ENCODE measurements around the gene CAMK2G. TPM values are rescaled to one million over a fixed set of nuclear protein-coding genes. Genes with fewer than 3 reads are reported as not detected.

Gene CAMK2G
- total and polyA plus RNA-seq, 2 experiments from 2014 or later = 30.6 to 34.1 TPM

DNA sequence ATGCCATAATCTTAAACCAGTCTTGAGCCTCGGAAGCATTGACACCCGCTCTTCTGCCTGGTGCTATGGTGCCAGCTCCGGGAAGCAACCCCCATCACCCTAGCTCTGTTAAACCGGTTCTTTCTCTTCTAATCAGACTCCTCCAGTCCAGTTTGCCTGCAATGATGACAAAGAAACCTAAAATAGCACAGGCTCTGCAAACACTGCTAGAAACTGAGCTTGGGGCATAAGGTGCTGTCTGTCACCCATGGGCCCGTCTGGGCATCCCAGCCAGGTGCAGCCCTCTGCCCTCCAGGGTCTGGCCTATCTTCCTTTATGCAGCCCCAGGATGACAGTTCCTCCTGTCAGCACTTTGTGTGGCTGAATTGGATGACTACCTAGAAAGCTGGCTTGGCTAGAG is 14.2 kb upstream of the CAMK2G start:
- TF ChIP-seq CREB1 (CRISPR knock-in tag; IDR thresholded peaks at IDR 0.05; ENCODE audit: low read depth) (no peak), JUNB (IDR thresholded peaks at IDR 0.05; ENCODE audit: unreplicated experiment) (no peak), ETS1 (IDR thresholded peaks at IDR 0.05) (no peak), ZNF114 (CRISPR knock-in tag; IDR thresholded peaks at IDR 0.05) (no peak), CTCF (conservative IDR thresholded peaks at IDR 0.05; ENCODE audit: low read depth in 2 of 2) (no peak), ZNF331 (CRISPR knock-in tag; IDR thresholded peaks at IDR 0.05; ENCODE audit: low read depth) (no peak), STAT1 (IDR thresholded peaks at IDR 0.05; ENCODE audit: unreplicated experiment) (no peak), POLR2AphosphoS5 (IDR thresholded peaks at IDR 0.05; ENCODE audit: low read depth) (no peak), NANOG (IDR thresholded peaks at IDR 0.05; ENCODE audit: borderline replicate concordance) (no peak), EZH2phosphoT487 (IDR thresholded peaks at IDR 0.05; ENCODE audit: unreplicated experiment) (no peak), ZNF462 (CRISPR knock-in tag; IDR thresholded peaks at IDR 0.05) (no peak), REST (IDR thresholded peaks at IDR 0.05; ENCODE audit: unreplicated experiment) (no peak), EZH2 (IDR thresholded peaks at IDR 0.05; ENCODE audit: low read depth, unreplicated experiment) (no peak)
- H3K4me2 ChIP-seq = no peak overlapping the region
- ATAC-seq = no peak

More for the DNA sequence above, 14.2 kb upstream of the CAMK2G start:
- Histone ChIP-seq H3K4me1 (ENCODE audit: insufficient read depth) (peaks cover 11% of the 10 kb centered on the region; the same call in 1 of the 2 replicates), H3K4me3 (no peak overlapping the region), H3K79me2 (replicated peaks; ENCODE audit: insufficient read depth) (no peaks in the 10 kb centered on the region), H2AFZ (peak overlapping the region; percentile 59; the same call in 1 of the 2 replicates), H3F3A (replicated peaks; ENCODE audit: low read depth) (no peaks in the 10 kb centered on the region), H3K27ac (ENCODE audit: low read depth) (no peak overlapping the region), H3K27me3 (ENCODE audit: insufficient read depth) (no peaks in the 10 kb centered on the region), H3K9me2 (ENCODE audit: insufficient read depth) (no peaks in the 10 kb centered on the region), H3K36me3 (ENCODE audit: insufficient read depth) (no peaks in the 10 kb centered on the region), H4K20me1 (replicated peaks; ENCODE audit: insufficient read depth) (no peaks in the 10 kb centered on the region)
- Mint-ChIP-seq H3K27me3 (ENCODE audit: insufficient read depth, low read depth, poor library complexity) (peaks cover 3% of the 10 kb centered on the region), H3K4me3 (no peak overlapping the region; the same call in 2 of the 3 replicates), H3K9me3 (no peaks in the 10 kb centered on the region), H3K4me1 (peaks cover 12% of the 10 kb centered on the region), H3K27ac (no peak overlapping the region), H3K36me3 (ENCODE audit: low read depth) (no peaks in the 10 kb centered on the region)
- no peak for DNase-seq (ENCODE audit: low spot score)

All from GM23338 (cell line).